Loucy (cell line): Measurements from ENCODE around the gene ADM.

Source experiments
- EZH2phosphoT487 ChIP-seq: fragments of 200-600 bp; IDR thresholded peaks from 2 replicates; pipeline ENCODE4 v1.6.1; 2018; ENCODE audit warnings: antibody characterized with exemption, mild to moderate bottlenecking, moderate library complexity, borderline replicate concordance
- TF ChIP-seq, protein P1 (sequence below): fragments of 200-600 bp; sonication (generic); conservative IDR thresholded peaks from 2 replicates; pipeline ENCODE4 v1.5.1; 2014; ENCODE audit warnings: mild to moderate bottlenecking, antibody characterized with exemption, low read length

- TF ChIP-seq, protein P1, sequence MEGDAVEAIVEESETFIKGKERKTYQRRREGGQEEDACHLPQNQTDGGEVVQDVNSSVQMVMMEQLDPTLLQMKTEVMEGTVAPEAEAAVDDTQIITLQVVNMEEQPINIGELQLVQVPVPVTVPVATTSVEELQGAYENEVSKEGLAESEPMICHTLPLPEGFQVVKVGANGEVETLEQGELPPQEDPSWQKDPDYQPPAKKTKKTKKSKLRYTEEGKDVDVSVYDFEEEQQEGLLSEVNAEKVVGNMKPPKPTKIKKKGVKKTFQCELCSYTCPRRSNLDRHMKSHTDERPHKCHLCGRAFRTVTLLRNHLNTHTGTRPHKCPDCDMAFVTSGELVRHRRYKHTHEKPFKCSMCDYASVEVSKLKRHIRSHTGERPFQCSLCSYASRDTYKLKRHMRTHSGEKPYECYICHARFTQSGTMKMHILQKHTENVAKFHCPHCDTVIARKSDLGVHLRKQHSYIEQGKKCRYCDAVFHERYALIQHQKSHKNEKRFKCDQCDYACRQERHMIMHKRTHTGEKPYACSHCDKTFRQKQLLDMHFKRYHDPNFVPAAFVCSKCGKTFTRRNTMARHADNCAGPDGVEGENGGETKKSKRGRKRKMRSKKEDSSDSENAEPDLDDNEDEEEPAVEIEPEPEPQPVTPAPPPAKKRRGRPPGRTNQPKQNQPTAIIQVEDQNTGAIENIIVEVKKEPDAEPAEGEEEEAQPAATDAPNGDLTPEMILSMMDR, result no peak
- no peak for TF ChIP-seq EZH2phosphoT487
Observed at GRCh38 chr11:10257478-10257877, 47.4 kb upstream of the ADM start.
